ENCODE measurements around the gene PCDHGB1. TPM values are rescaled to one million over a fixed set of nuclear protein-coding genes. Genes with fewer than 3 reads are reported as not detected.
"Not testable (repeated sequence)": the region's sequence is repeated elsewhere in the genome, so short reads cannot be mapped to it uniquely, and the experiment has no call there.

Gene PCDHGB1
- total RNA-seq, 2 experiments from 2014 or later: not detected

DNA sequence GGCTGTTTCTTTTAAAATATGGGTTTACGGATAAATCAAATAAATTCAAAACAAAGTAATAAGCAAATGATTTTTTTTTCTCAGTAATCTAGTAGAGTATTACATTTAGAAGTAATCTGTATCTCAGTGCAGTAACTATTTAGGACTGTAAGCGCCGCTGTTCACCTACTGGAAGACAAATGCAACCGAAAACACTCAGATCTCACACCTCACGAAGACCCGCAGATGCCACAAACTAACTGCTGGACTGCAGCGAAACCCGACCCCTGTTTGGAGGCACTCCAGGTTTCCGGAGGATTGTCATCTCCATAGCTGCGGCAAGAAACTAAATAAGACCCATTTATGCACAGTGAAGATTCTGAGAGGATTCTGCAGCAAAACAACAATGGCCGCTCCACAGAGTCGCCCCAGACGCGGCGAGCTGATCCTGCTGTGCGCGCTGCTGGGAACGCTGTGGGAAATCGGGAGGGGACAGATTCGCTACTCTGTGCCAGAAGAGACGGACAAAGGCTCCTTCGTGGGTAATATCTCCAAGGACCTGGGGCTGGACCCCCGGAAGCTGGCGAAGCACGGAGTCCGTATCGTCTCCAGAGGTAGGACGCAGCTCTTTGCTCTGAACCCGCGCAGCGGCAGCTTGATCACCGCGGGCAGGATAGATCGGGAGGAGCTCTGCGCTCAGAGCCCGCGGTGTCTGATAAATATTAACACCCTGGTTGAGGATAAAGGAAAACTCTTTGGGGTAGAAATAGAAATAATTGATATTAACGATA is 42.7 kb downstream of the PCDHGB1 start, which contains the start of gene PCDHGA8:
TSS of gene PCDHGA8 (plus strand) at position 205 of the 770 bp plus-strand sequence. CDS start at position 386, 181 bp downstream.
- DNase-seq: no peak
- Mint-ChIP-seq H3K27ac (no peak within 1 kb of the TSS), H3K27me3 (ENCODE audit: low read depth) (peaks cover 62% of the 10 kb centered on the region), H3K4me3 (no peak within 1 kb of the TSS), H3K4me1 (ENCODE audit: low read depth) (no peaks in the 10 kb centered on the region), H3K9me3 (peaks cover 23% of the 10 kb centered on the region), H3K36me3 (ENCODE audit: low read depth) (peaks cover 19% of the 10 kb centered on the region)
- intact Hi-C loops (cut with micrococcal nuclease): no loop called here
- CTCF ChIA-PET: interaction anchor here (1.1 to 2.0 kb wide), 3 partner anchors 28 to 165 kb away, joined by 3 to 6 read pairs (median 4); partner anchors contain the start of gene PCDHGA11

DNA sequence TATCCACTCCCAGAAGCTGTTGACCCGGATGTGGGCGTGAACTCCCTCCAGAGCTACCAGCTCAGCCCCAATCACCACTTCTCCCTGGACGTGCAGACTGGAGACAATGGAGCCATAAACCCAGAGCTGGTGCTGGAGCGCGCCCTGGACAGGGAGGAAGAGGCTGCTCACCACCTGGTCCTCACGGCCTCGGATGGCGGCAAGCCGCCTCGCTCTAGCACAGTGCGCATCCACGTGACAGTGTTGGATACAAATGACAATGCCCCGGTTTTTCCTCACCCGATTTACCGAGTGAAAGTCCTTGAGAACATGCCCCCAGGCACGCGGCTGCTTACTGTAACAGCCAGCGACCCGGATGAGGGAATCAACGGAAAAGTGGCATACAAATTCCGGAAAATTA is 43.4 kb downstream of the PCDHGB1 start:
- Mint-ChIP-seq H3K4me3 (no peak overlapping the region), H3K9me3 (peaks cover 23% of the 10 kb centered on the region), H3K27me3 (ENCODE audit: low read depth) (peaks cover 60% of the 10 kb centered on the region), H3K4me1 (ENCODE audit: low read depth) (no peaks in the 10 kb centered on the region), H3K36me3 (ENCODE audit: low read depth) (peaks cover 19% of the 10 kb centered on the region), H3K27ac (no peak overlapping the region)
- CTCF ChIA-PET: interaction anchor here (1.1 to 2.0 kb wide), 3 partner anchors 28 to 165 kb away, joined by 3 to 6 read pairs (median 4); partner anchors contain the start of gene PCDHGA11
- intact Hi-C loops (cut with micrococcal nuclease): no loop called here
- no peak for DNase-seq

DNA sequence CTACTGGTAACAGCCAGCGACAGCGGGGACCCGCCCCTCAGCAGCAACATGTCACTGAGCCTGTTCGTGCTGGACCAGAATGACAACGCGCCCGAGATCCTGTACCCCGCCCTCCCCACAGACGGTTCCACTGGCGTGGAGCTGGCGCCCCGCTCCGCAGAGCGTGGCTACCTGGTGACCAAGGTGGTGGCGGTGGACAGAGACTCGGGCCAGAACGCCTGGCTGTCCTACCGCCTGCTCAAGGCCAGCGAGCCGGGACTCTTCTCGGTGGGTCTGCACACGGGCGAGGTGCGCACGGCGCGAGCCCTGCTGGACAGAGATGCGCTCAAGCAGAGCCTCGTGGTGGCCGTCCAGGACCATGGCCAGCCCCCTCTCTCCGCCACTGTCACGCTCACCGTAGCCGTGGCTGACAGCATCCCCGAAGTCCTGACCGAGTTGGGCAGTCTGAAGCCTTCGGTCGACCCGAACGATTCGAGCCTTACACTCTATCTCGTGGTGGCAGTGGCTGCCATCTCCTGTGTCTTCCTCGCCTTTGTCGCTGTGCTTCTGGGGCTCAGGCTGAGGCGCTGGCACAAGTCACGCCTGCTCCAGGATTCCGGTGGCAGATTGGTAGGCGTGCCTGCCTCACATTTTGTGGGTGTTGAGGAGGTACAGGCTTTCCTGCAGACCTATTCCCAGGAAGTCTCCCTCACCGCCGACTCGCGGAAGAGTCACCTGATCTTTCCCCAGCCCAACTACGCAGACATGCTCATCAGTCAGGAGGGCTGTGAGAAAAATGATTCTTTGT is 44.7 kb downstream of the PCDHGB1 start:
- Mint-ChIP-seq H3K9me3 (peaks cover 21% of the 10 kb centered on the region), H3K27me3 (ENCODE audit: low read depth) (peaks cover 60% of the 10 kb centered on the region), H3K27ac (peak overlapping the region; percentile 41), H3K36me3 (ENCODE audit: low read depth) (peaks cover 20% of the 10 kb centered on the region)
- H3K4me3 Mint-ChIP-seq; intact Hi-C loops (cut with micrococcal nuclease); H3K4me1 Mint-ChIP-seq (ENCODE audit: low read depth); DNase-seq: not testable (repeated sequence)
- CTCF ChIA-PET: interaction anchor here (2.2 kb wide), 1 partner anchor 30 kb away, joined by 6 read pairs; the partner anchor contains the start of gene PCDHGA5

DNA sequence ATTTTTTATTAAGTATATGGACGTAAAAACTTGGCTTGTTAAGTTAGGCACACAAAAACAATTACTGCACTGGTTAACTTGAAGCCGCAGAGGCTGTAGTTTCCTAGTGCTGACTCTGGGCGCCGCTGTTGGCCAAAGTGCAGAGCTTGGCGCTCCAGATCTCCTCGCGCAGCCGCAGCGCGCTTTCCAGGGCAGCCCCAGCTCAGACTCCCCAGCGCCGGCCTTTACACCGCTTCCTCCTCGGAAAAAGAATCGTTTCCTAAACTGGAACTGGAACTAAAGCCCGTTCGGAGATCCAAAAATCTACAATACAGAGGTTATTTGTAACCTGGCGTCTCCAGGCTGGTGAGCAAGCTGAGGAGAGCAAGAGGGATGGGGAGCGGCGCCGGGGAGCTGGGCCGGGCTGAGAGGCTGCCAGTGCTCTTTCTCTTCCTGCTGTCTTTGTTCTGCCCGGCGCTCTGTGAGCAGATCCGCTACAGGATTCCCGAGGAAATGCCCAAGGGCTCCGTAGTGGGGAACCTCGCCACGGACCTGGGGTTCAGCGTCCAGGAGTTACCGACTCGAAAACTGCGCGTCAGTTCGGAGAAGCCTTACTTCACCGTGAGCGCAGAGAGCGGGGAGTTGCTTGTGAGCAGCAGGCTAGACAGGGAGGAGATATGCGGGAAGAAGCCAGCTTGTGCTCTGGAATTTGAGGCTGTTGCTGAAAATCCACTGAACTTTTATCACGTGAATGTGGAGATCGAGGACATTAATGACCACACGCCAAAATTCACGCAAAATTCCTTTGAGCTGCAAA is 48.1 kb downstream of the PCDHGB1 start, which contains the start of gene PCDHGB5:
TSS of gene PCDHGB5 (plus strand) at position 192 of the 796 bp plus-strand sequence. CDS start at position 373, 181 bp downstream.
- H3K36me3 Mint-ChIP-seq (ENCODE audit: low read depth): peaks cover 14% of the 10 kb centered on the region
- peaks cover 56% of the 10 kb centered on the region for H3K27me3 Mint-ChIP-seq (ENCODE audit: low read depth)
- CTCF ChIA-PET: interaction anchor here (0.7 to 1.9 kb wide), 10 partner anchors 11 to 160 kb away, joined by 3 to 9 read pairs (median 4); partner anchors contain the start of genes PCDHGA10, PCDHGA11, PCDHGA12 and PCDHGB4
- DNase-seq: peak; percentile 51
- peak within 1 kb of the TSS; percentile 50 for H3K4me3 Mint-ChIP-seq
- H3K4me1 Mint-ChIP-seq (ENCODE audit: low read depth); intact Hi-C loops (cut with micrococcal nuclease); H3K27ac Mint-ChIP-seq: not testable (repeated sequence)
- H3K9me3 Mint-ChIP-seq: peaks cover 18% of the 10 kb centered on the region

DNA sequence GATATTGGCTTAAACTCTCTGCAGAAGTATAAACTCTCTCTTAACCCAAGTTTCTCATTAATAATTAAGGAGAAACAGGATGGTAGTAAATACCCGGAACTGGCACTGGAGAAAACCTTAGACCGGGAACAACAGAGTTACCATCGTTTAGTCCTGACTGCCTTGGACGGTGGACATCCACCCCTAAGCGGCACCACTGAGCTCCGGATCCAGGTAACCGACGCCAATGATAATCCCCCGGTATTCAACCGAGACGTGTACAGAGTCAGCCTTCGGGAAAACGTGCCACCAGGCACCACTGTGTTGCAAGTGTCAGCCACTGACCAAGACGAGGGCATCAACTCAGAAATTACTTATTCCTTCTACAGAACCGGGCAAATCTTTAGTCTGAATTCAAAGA is 48.7 kb downstream of the PCDHGB1 start:
- Mint-ChIP-seq H3K9me3 (peaks cover 22% of the 10 kb centered on the region), H3K4me1 (ENCODE audit: low read depth) (peaks cover 5% of the 10 kb centered on the region), H3K4me3 (no peak overlapping the region), H3K27ac (no peak overlapping the region), H3K27me3 (ENCODE audit: low read depth) (peaks cover 58% of the 10 kb centered on the region), H3K36me3 (ENCODE audit: low read depth) (peaks cover 9% of the 10 kb centered on the region)
- intact Hi-C loops (cut with micrococcal nuclease): no loop called here
- no peak for DNase-seq
- CTCF ChIA-PET: interaction anchor here (1.8 to 1.9 kb wide), 3 partner anchors 14 to 114 kb away, joined by 7 to 9 read pairs (median 9); partner anchors contain the start of genes PCDHGA10 and PCDHGA12

DNA sequence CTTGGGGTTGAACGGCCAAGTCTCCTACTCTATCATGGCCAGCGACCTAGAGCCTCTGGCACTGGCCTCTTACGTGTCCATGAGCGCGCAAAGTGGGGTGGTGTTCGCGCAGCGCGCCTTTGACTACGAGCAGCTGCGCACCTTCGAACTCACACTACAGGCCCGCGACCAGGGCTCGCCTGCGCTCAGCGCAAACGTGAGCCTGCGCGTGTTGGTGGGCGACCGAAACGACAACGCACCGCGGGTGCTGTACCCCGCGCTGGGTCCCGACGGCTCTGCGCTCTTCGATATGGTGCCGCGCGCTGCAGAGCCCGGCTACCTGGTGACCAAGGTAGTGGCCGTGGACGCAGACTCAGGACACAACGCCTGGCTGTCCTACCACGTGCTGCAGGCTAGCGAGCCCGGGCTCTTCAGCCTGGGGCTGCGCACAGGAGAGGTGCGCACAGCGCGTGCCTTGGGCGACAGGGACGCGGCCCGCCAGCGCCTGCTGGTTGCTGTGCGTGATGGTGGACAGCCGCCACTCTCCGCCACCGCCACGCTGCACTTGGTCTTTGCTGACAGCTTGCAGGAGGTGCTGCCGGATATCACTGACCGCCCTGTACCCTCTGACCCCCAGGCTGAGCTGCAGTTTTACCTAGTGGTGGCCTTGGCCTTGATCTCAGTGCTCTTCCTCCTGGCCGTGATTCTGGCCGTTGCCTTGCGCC is 49.8 kb downstream of the PCDHGB1 start:
- Mint-ChIP-seq H3K36me3 (ENCODE audit: low read depth) (peaks cover 10% of the 10 kb centered on the region), H3K27me3 (ENCODE audit: low read depth) (peaks cover 58% of the 10 kb centered on the region), H3K4me3 (no peak overlapping the region), H3K27ac (no peak overlapping the region), H3K4me1 (ENCODE audit: low read depth) (peaks cover 5% of the 10 kb centered on the region), H3K9me3 (peaks cover 21% of the 10 kb centered on the region)
- intact Hi-C loops (cut with micrococcal nuclease): no loop called here
- DNase-seq: no peak
- CTCF ChIA-PET: interaction anchor here (0.9 to 1.3 kb wide), 2 partner anchors 113 to 595 kb away, joined by 3 to 6 read pairs; no protein-coding TSS in a partner anchor

Other genes starting within 250 kb of the PCDHGB1 start
- gene PCDHB3, start 249.6 kb upstream of the PCDHGB1 start, total RNA-seq: not detected
- not detected for gene PCDHB4, start 228.3 kb upstream of the PCDHGB1 start, total RNA-seq
- gene PCDHB5, start 214.9 kb upstream of the PCDHGB1 start, total RNA-seq: not detected
- not detected for gene PCDHB6, start 200.0 kb upstream of the PCDHGB1 start, total RNA-seq
- gene PCDHB7, start 177.5 kb upstream of the PCDHGB1 start, total RNA-seq: not detected
- not detected for gene PCDHB8, start 172.3 kb upstream of the PCDHGB1 start, total RNA-seq
- not detected for gene PCDHB16, start 167.7 kb upstream of the PCDHGB1 start, total RNA-seq
- not detected for gene PCDHB9, start 162.9 kb upstream of the PCDHGB1 start, total RNA-seq
- gene PCDHB10, start 157.7 kb upstream of the PCDHGB1 start, total RNA-seq: not detected
- not detected for gene PCDHB11, start 150.5 kb upstream of the PCDHGB1 start, total RNA-seq
- not detected for gene PCDHB12, start 141.4 kb upstream of the PCDHGB1 start, total RNA-seq
- gene PCDHB13, start 136.2 kb upstream of the PCDHGB1 start, total RNA-seq: not detected
- not detected for gene PCDHB14, start 126.8 kb upstream of the PCDHGB1 start, total RNA-seq
- gene PCDHB15, start 104.7 kb upstream of the PCDHGB1 start, total RNA-seq: not detected
- gene SLC25A2, start 46.0 kb upstream of the PCDHGB1 start, total RNA-seq: not detected
- gene TAF7, start 29.3 kb upstream of the PCDHGB1 start, total RNA-seq: 10 to 100 TPM; 57.0 to 57.9 TPM
- gene PCDHGA1, start 19.6 kb upstream of the PCDHGB1 start, total RNA-seq: not detected
- gene PCDHGA2, start 11.3 kb upstream of the PCDHGB1 start, total RNA-seq: not detected
- gene PCDHGA3, start 6.3 kb upstream of the PCDHGB1 start, total RNA-seq: not detected
- not detected for gene PCDHGA4, start 4.9 kb downstream of the PCDHGB1 start, total RNA-seq
- not detected for gene PCDHGB2, start 9.9 kb downstream of the PCDHGB1 start, total RNA-seq
- gene PCDHGA5, start 14.1 kb downstream of the PCDHGB1 start, total RNA-seq: under 1 TPM in 1 of 2 experiments, not detected in 1; 0.05 TPM
- gene PCDHGB3, start 20.1 kb downstream of the PCDHGB1 start, total RNA-seq: under 1 TPM in 1 of 2 experiments, not detected in 1; 0.07 TPM
- gene PCDHGA6, start 23.8 kb downstream of the PCDHGB1 start, total RNA-seq: under 1 TPM; 0.05 to 0.07 TPM
- gene PCDHGA7, start 32.6 kb downstream of the PCDHGB1 start, total RNA-seq: not detected
- gene PCDHGB4, start 37.6 kb downstream of the PCDHGB1 start, total RNA-seq: not detected
- gene PCDHGA8, start 42.5 kb downstream of the PCDHGB1 start, total RNA-seq: not detected
- gene PCDHGB5, start 47.8 kb downstream of the PCDHGB1 start, total RNA-seq: under 1 TPM in 1 of 2 experiments, not detected in 1; 0.12 TPM
- gene PCDHGA9, start 52.7 kb downstream of the PCDHGB1 start, total RNA-seq: under 1 TPM in 1 of 2 experiments, not detected in 1; 0.07 TPM
- under 1 TPM in 1 of 2 experiments, not detected in 1; 0.05 TPM for gene PCDHGB6, start 57.9 kb downstream of the PCDHGB1 start, total RNA-seq
- under 1 TPM in 1 of 2 experiments, not detected in 1; 0.05 TPM for gene PCDHGA10, start 62.9 kb downstream of the PCDHGB1 start, total RNA-seq
- not detected for gene PCDHGB7, start 67.6 kb downstream of the PCDHGB1 start, total RNA-seq
- under 1 TPM; 0.10 to 0.17 TPM for gene PCDHGA11, start 71.0 kb downstream of the PCDHGB1 start, total RNA-seq
- gene PCDHGA12, start 80.4 kb downstream of the PCDHGB1 start, total RNA-seq: not detected
- under 1 TPM; 0.12 to 0.17 TPM for gene PCDHGC3, start 125.9 kb downstream of the PCDHGB1 start, total RNA-seq
- not detected for gene PCDHGC4, start 134.9 kb downstream of the PCDHGB1 start, total RNA-seq
- not detected for gene PCDHGC5, start 139.0 kb downstream of the PCDHGB1 start, total RNA-seq